Kidney tubule cell (primary cell): Measurements from ENCODE around the gene ZNF320.
"Not testable (repeated sequence)": the region's sequence is repeated elsewhere in the genome, so short reads cannot be mapped to it uniquely, and the experiment has no call there.

Experiments
- DNase-seq: peaks from one replicate; pipeline ENCODE4 v3.0.0-alpha.2; 2018; ENCODE audit warnings: low spot score

ZNF320 gene

DNA sequence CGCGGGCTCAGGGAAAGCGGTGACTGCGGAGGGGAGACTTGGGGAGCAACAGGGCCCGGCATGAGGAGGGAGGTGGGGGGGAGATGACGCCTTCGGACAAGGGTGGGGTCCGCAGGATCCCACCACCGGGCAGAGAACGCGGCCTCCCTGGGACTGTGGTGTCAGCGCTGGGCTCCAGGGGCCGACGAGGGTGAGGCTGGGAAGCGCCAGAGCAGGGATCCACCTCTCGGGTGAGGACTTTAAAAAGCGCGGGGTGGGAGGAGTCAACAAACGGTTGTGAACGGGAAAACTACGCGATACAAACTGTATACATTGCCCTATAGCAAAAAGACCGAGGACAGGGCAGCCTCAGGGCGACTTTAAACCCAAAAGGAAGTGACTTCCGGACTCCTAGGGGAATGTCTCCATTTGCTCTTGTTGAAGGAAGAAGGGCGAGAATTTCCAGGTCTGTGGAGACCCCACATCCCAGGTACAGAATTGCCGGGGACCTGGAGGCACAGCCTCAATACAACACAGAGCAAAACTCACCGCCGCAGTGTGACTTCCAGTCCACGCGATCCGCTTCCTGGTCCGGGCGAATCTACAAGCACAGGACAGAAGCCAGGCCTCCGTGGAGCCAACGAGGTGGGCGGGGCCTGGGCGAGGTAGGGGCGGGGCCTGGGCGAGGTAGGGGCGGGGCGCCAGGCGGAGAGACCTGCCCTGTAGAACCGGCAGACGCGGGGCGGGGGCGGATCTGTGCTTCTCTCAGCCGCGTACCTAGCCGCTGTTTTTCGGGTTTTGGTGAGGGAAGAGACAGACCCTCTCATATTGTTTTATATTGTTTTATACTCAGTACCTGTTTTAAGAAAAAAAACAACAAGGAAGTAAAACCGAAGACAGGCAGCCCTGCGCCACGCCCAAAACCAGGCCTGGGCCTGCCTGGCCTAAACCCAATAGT, 25.7 kb upstream of the ZNF320 start, which contains the start of gene ZNF888:
Gene ZNF888, minus strand, starts transcription at position 588 of the 937 bp plus-strand sequence. CDS start 5,555 bp downstream, outside the sequence.
- DNase-seq, result peak; percentile 88

DNA sequence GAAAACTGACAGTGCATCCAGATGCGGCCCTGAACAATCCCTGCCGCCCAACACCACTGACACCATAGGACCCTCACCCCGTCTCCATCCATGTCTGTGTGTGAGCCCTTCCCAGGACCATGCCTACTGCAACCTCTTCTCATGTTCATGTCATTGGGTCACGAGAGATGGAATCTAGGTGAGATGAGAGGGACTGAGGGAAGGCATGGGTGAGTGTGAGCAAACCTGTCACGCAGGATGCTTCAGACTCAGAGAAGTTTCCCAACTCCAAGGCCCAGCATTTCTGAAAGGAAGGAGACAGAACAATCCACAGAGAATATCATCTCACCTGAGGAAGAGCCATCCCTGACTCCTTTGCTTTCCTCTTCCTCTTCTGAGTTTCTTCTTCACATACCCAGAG, 20.1 kb upstream of the ZNF320 start:
- no peak for DNase-seq

DNA sequence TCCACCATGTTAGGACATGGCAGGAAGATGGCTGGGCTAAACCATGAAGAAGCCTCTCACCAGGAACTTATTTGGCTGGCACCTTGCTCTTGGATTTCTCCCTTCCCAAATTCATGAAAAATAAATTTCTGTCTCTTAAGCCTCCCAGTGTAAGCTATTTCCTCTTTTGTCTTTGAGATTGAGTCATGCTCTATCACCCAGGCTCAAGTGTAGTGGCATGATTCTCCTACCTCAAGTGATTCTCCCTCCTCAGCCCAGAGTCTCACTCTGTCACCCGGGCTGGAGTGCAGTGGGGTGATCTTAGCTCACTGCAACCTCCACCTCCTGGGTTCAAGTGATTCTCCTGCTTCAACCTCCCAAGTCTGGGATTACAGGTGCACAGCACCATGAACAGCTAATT, 13.2 kb upstream of the ZNF320 start:
- no peak for DNase-seq

DNA sequence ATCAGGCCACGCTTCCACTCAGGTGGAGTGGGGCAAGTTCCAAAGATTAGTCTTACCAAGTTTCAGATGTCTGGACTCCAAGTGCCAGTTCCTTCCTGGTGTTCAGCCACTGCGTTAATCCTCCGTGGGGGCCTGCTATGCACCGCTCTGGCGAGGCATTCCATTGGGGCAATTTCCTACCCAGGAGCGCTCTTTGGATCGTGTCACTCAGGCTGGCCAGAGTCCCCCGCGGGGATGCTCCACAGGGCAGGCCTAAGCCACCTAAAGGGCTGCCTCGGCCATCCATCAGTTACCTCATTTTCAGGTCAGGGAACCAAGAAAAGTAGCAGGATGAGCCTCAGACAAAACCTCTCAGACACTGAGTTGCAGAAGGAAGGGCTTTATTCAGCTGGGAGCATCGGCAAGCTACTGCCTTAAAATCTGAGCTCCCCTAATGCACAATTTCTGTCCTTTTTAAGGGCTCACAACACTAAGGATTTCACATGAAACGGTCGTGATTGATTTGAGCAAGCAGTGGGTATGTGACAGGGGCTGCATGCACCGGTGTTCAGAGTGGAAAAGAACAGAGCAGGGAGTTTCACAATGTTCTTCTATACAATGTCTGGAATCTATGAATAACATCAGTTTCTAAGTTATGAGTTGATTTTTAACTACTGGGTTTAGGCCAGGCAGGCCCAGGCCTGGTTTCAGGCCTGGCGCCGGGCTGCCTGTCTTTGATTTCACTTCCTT, 6.8 kb upstream of the ZNF320 start:
- DNase-seq, result peak; percentile 34

DNA sequence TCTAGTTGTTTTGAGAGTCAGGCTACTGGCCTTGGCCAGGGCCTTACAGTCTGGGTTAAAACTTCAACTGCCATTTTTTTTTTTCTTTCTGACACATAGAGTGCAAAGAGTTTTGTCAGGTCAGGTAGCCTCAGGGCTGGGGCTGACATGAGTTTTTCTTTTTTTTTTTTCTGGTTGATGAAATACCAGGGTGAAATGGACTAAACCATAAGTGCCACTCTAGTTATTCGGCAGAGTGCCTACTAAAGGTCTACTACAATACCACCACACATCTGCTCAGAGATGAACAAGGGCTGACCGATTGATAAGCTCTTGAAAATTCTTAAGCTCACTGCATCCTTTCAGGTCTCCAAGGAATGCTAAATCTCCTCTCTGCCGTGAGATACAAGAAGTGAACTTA, 4.4 kb upstream of the ZNF320 start:
- peak; percentile 48 for DNase-seq

DNA sequence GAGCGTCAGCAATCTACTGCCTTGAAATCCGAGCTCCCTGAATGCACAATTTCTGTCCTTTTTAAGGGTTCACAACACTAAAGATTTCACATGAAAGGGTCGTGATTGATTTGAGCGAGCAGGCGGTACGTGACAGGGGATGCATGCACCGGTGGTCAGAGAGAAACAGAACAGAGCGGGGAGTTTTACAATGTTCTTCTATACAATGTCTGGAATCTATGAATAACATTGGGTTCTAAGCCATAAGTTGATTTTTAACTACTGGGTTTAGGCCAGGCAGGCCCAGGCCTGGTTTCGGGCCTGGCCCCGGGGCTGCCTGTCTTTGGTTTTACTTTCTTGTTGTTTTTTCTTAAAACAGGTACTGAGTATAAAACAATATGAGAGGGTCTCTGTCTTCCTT, 1.2 kb upstream of the ZNF320 start:
- DNase-seq, result peak; percentile 58

DNA sequence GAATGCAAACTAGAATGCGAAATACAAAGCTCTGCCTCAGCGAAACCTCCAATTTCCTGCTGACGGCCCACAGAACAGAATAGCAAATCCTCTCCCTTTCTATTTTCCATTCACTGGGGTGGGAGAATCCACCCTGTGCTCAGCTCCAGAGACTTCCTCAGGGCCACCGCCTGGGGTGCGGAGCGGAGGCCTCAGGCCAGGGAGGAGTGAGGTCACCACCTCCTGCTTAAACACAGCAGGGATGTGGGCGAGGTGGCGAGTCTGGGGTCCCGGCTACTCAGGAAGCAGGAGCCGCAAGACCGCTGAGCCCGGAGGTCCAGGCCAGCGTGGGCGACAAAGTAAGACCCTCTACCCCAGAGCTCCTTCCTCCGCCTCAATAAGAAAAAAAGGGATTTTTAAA, 666 bp upstream of the ZNF320 start:
- peak; percentile 11 for DNase-seq

DNA sequence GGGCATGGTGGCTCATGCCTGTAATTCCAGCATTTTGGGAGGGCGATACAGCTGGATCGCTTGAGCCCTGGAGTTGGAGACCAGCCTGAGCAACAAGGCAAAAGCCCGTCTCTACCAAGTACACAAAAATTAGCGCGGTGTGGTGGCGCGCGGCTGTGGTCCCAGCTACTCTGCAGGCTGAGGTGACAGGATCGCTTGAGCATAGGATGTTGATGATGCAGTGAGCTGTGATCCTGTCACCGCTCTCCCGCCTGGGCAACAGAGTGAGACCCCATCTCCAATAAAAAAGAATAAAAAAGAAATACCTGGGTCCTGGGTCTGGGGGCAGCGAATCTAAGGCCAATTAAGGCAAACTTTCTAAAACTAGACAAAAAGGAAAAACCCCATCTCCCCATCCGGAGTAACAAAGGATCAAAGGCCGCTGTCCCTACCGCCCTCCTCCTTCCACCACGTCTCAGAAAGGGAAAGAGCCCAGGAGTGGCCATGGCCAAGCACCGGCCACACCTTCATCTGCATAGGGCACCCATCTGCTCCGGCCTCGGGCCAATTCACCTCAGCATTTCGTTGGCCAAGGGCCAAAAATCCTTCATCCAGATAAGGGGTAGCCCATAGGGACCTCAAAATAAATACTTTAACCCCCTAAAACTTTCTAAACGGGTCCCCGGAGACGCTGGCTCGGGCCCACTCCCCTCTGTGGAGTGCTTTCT, 851 bp downstream of the ZNF320 start:
- peak; percentile 73 for DNase-seq

DNA sequence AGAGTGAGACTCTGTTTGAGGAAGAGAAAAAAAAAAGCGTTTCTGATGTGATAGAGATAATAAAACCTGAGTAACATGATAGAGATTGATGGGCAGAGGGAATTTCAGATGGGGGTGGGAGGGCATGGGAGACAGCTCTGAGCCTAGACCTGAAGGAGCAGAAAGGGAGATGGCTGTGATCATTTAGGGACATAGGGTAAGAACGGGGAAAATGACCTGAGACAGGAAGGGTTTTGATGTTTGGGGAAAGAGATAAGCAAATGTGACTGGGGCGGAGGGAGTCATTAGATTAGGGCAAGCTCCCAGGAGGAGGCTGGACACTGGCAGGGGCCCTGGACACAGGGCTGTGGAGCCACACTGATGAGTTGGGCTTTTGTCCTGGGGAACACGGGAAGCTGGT, 6.1 kb downstream of the ZNF320 start:
- DNase-seq, result no peak

DNA sequence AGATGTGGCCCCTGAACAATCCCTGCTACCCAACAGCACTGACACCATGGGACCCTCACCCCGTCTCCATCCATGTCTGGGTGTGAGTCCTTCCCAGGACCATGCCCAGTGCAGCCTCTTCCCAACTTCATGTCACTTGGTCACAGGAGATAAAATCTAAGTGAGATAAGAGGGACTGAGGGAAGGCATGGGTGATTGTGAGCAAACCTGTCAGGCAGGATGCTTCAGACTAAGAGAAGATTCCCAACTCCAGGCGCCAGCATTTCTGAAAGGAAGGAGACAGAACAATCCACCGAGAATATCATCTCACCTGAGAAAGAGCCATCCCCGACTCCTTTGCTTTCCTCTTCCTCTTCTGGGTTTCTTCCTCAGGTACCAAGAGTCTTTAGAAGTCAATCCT, 7.5 kb downstream of the ZNF320 start:
- no peak for DNase-seq

DNA sequence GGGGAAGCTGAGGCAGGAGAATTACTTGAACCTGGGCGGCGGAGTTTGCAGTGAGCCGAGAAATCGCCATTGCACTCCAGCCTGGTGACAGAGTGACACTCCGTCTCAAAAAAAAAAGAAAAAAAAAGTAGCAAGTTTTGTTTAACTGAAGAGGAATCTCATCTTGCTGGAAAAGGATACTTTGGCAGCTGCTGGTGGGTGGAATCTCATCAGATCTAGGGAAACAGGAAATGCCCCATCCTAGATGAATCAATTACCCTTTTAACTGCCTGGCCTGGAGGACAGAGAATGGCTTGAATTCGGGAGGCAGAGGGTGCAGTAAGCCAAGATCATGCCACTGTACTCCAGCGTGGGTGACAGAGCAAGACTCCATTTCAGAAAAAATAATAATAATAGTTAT, 8.4 kb downstream of the ZNF320 start:
- no peak for DNase-seq

DNA sequence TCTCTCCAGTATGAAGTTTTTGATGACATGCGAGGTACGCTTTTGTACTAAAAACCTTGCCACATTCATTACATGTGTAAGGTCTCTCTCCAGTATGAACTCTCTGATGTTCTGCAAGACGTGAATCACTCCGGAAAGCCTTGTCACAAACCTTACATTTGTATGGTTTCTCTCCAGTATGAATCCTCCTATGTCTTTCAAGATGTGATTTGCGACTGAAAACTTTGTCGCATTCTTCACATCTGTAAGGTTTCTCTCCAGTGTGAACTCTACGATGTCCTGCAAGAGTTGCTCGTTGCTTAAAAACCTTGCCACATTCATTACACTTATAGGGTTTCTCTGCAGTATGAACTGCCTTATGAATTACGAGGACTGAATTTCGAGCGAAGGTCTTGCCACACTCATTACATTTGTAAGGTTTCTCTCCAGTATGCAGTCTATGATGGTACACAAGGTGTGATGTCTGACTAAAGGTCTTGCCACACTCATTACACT, 16.5 kb downstream of the ZNF320 start:
- no peak for DNase-seq

DNA sequence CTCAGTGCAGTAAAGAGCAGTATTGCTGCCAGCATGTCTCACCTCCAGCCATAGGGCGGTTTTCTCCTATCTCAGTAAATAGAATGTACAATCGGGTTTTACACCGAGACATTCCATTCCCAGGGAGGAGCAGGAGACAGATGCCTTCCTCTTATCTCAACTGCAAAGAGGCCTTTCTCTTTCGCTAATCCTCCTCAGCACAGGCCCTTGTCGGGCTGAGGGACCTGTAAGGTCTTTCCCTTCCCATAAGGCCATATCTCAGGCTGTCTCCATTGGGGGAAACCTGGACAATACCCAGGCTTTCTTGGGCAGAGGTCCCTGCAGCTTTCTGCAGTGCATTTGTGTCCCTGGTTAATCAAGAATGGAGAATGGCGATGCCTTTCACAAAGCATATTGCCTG, 24.4 kb downstream of the ZNF320 start:
- DNase-seq, result not testable (repeated sequence)

DNA sequence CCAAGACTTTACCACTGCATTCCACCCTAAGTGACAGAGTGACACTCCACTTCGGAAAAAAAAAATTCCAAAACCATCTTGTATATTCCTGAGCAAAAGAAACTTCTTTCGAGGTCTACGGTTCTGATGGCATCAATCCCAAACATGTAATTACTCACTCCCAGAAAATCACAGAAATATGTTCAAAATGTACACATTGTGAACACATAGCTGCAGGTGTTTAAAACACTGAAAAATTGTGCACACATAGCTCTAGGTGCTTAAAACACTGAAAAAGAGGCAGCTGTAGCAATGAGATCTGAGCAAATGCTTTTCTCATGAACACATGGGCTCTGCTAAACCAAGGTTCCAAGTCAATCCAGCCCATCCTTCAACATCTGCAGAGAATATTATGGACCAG, 26.0 kb downstream of the ZNF320 start:
- DNase-seq, result no peak

DNA sequence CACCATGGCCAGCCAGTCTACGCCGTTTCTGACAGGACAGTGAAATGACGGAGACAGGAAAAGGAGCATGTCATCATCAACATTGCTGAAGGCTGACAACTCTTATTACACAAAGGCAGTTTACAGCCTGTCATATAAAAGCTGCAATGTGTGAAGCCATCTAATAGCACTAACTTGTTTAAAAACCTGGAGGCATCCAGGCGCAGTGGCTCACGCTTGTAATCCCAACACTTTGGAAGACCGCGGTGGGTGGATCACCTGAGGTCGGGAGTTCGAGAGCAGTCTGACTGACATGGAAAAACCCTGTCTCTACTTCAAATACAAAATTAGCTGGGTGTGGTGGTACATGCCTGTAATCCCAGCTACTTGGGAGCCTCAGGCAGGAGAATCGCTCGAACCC, 29.4 kb downstream of the ZNF320 start:
- not testable (repeated sequence) for DNase-seq

DNA sequence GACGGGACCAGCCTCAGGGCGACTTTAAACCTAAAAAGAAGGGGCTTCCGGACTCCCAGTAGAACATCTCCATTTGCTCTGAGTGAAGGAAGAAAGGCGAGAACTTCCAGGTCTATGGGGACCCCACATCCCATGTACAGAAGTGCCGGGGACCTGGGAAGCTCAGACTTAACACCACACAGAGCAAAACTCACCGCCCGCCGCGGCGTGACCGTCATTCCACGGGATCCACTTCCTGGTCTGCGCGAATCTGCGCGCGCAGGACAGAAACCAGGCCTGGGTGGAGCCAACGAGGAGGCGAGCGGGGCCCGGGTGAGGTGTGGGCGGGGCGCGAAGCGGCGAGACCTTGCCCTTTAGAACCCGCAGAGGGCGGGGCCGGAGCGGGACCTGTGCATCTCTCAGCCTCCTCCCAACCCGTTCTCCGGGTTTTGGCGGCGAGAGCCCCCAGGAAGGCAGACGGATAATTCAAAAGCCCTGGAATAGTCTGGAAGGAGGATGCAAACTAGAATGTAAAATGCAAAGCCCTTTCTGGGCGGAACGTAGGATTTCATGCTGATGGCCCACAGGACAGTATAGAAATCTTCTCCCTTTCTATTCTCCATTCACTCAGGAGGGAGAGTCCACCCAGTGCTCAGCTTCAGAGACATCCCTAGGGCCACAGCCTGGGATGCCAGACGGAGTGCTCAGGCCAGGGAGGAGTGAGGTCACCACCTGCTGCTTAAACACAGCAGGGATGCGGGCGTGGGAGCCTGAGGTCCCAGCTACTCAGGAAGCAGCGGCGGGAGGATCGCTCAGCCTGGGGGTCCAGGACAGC, 39.9 kb downstream of the ZNF320 start, which contains the start of gene ZNF468:
Gene ZNF468, minus strand, starts transcription at position 242 of the 814 bp plus-strand sequence. CDS start 3,347 bp downstream, outside the sequence.
- DNase-seq, result peak; percentile 86

DNA sequence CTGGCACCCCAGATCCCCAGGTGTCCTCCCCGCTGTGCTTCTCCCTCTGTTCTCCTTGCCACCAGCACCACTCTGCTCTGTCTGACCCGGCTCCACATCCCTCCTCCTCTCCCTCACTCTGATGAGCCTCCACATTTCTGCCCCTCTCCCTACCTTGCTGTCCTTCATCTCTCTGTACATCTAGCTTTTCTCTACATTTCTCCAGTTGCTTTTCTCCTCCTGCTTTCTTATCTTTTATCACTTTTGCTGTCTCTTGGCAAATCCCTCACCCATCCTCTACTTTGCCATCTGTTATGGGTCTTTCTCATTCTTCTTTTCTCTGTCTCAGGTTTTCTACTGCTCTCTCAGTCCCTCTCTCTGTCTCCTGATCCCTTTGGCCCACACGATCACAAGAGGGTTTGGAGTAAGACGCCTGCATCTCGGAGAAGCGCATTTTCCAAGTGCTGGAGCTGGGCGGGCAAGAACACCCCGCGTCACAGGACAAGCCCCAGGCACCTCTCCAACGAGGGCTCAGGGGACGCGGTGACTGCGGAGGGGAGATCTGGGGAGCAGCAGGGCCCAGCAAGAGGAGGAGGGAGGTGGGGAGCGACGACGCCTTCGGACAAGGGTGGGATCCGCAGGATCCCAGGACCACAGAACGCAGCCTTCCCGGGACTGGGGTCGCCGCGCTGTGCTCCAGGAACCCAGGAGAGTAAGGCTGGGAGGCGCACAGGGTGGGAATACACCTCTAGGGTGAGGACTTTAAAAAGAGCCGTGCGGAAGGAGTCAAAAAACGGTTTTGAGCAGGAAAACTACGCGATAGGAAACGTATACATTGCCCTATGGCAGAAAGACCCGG, 40.7 kb downstream of the ZNF320 start:
- peak; percentile 4 for DNase-seq
